ENCODE measurements around the gene GREB1L.

DNA sequence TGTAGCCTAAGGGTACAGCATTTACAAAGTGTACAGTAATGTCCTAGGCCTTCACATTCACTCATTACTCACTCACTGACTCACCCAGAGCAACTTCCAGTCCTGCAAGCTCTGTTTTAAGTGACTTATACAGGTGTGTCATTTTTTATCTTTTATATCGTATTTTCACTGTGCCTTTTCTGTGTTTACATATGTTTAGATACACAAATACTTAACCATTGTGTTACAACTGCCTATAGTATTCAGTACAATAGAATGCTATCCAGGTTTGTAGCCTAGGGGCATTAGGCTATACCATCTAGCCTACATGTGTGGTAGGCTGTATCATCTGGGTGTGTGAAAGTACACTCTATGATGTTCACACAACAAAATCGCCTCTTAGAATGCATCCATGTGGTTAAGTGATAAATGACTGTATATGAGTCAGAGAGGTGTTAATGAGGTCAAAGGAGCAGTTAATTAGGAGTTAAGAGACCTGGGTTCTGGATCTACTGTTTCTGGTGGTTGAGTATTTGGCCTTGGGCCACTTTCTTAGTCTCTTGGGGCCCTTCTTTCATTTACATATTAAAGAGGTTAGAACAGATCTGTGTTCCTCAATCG lies 149.1 kb downstream of the GREB1L start:
- no peak for TF ChIP-seq DNMT1 (CRISPR knock-in tag; IDR thresholded peaks at IDR 0.05)
- TF ChIP-seq SRF (IDR thresholded peaks at IDR 0.05; ENCODE audit: low read depth, low read length) = no peak
- no peak for TF ChIP-seq SRSF1 (optimal IDR thresholded peaks at IDR 0.05; ENCODE audit: low read depth, low read length)
- TF ChIP-seq MXI1 (IDR thresholded peaks at IDR 0.05; ENCODE audit: borderline replicate concordance, low read depth, low read length) = no peak
- no peak for TF ChIP-seq TSC22D2 (CRISPR knock-in tag; IDR thresholded peaks at IDR 0.05; ENCODE audit: borderline replicate concordance)
- no peak for TF ChIP-seq CHD4 (IDR thresholded peaks at IDR 0.05; ENCODE audit: borderline replicate concordance, low read length)
- TF ChIP-seq ELF4 (CRISPR knock-in tag; IDR thresholded peaks at IDR 0.05; ENCODE audit: borderline replicate concordance) = no peak
- TF ChIP-seq PAX8 (CRISPR knock-in tag; IDR thresholded peaks at IDR 0.05; ENCODE audit: borderline replicate concordance) = no peak
- no peak for TF ChIP-seq ZNF235 (CRISPR knock-in tag; IDR thresholded peaks at IDR 0.05; ENCODE audit: borderline replicate concordance)
- TF ChIP-seq TGIF2 (CRISPR knock-in tag; IDR thresholded peaks at IDR 0.05) = no peak
- no peak for TF ChIP-seq MZF1 (CRISPR knock-in tag; IDR thresholded peaks at IDR 0.05; ENCODE audit: borderline replicate concordance)
- no peak for TF ChIP-seq BRCA1 (CRISPR knock-in tag; IDR thresholded peaks at IDR 0.05)
- no peak for TF ChIP-seq NFYB (CRISPR knock-in tag; IDR thresholded peaks at IDR 0.05)
- TF ChIP-seq, protein P1, sequence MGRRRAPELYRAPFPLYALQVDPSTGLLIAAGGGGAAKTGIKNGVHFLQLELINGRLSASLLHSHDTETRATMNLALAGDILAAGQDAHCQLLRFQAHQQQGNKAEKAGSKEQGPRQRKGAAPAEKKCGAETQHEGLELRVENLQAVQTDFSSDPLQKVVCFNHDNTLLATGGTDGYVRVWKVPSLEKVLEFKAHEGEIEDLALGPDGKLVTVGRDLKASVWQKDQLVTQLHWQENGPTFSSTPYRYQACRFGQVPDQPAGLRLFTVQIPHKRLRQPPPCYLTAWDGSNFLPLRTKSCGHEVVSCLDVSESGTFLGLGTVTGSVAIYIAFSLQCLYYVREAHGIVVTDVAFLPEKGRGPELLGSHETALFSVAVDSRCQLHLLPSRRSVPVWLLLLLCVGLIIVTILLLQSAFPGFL (CRISPR knock-in tag; IDR thresholded peaks at IDR 0.05) = no peak

All from HepG2 (cell line).